Left lobe of liver (tissue), 2 donors: ENCODE results near the gene B4GALT2. TPM values are rescaled to one million over a fixed set of nuclear protein-coding genes. Genes with fewer than 3 reads are reported as not detected.
A peak's percentile ranks its signal among the peaks of the same experiment; 100 is the strongest.

Experiments
- ATAC-seq: fragments of 200-7000 bp; cut with Tn5 transposase; one replicate; pipeline ENCODE4 v1.9.1; 2020; ENCODE audit warnings: mild to moderate bottlenecking, moderate library complexity
- DNase-seq: peaks from one replicate; pipeline ENCODE4 v3.0.0-alpha.2; 2020; ENCODE audit warnings: low spot score
- total RNA-seq: library from RNA; stranded (reverse); gene quantifications from one replicate; pipeline ENCODE4 v1.2.1, GENCODE V29; 2021
- donor health status: DM: no; HTN: no; CAD: no; lungs with moderate emphysema.
- donor health status: DM: no; HTN: yes; CAD: no.

The B4GALT2 gene
- total RNA-seq, 1 donor from 2014 or later, result 20.6 TPM

GRCh38 chr1:43946236-43947060 lies 32.6 kb upstream of the B4GALT2 start, which contains the start of gene IPO13:
Gene IPO13 (plus strand): TSS chr1:43946950. CDS start chr1:43947601, 651 bp downstream.
- ATAC-seq (peak; percentile 96), DNase-seq (peak; percentile 97)

DNA sequence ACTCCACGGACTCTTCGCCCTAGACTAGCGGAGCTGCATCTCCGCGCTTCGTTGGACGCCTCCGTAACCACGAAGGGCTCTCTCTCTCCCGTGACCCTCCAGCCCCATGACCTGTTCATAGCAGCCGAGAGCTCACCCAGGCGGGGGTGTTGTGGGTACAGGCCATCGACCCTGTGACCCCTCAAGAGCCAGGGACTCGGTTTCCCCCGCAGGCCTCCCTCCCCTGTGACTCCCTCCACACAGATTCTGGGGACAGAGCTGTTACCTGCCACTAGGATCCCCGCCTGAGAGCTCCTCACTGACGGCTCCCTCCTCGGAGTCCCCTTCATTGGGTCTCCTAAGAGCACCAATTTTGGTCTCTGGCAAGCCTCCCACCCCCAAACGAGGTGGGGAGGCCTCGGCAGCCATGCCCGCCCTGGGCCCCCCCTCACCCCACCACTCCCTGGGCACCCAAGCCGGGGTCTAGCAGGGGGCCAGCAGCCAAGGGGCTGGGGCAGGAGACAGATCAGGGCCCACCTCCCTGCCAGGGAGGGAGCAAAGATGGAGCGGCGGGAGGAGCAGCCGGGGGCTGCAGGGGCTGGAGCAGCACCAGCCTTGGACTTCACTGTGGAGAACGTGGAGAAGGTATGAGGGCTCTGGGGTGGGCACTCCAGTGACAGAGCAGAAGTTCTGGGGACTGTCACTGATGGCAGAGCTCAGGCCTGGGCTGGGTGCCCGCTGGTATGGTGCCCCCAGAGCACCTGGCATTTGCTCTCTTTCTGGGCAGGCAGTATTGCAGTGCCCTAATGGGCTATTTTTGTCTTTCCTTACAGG lies 31.7 kb upstream of the B4GALT2 start:
- ATAC-seq, result no peak
- DNase-seq, result peak; percentile 55

DNA sequence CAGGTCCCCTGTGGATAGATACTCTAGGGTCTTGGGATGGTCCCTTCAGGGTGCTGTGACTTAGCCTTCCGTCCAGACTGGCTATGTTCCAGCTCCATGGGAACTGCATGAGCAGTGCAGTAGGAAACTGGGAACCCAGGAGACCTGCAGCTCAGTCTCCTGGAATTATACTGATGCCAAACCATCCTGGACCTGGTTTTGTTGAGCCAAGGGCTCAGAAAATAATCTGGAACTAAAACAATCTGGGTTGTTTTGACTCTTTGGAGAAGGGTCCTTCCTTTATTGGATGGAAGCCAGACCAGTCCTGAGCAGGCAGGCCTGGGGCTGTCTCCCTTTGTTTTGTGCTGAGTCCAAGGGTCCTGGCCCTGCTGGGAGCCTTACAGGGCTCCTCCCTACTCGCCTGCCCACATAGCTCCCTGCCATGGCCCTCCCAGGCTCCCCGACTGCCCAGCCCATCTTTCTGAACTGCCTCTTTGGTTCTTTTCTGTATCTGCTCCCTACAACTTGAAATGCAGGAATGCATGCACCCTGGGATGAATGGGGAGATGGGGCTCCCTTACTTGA lies 31.1 kb upstream of the B4GALT2 start:
- DNase-seq, result no peak

GRCh38 chr1:43949678-43950077 lies 29.3 kb upstream of the B4GALT2 start:
- DNase-seq (no peak), ATAC-seq (no peak)

More for the DNA sequence above, 31.1 kb upstream of the B4GALT2 start:
- no peak for ATAC-seq

DNA sequence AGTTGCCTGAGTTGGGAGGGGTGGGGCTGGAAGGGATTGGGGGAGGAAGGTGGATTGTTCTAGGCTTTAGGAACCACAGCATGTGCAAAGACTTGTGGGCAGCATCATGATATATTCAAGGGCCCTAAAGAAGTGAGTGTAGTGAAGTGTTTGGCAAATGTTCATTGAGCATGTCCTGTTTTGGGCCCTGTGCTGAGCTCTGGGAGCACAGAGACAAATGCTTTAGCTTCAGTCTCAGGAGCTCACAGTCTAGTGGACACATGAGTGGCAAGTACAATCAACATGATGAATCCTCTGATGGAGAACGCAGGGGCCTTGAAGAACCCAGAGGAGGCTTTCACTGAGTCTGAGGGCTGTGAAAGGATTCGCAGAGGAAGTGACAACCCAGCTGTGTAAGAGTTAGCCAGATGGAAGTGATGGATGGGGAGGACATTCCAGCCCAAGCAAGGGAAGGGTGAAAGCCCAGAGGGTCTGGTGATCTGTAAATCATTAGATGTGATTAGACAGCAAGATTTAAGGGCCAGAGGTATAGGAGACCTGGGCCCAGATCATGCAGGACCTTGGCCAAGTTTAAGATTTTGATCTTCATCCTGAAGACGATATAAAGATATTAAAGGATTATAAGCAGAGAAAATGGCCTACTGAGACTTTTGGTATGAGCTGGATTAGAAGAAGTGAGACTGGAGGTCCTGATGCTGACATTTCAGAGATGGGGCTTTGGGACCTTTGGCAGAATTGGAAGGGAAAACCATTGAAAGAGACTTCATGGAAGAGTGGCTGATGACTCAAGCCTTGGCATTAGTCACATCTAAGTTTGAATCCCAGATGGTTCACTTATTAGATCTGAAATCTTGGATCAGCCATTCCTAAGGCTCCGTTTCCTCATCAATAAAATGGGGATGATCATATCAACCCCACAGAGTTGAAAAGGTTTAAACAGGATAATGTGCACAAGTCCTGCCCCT lies 27.7 kb upstream of the B4GALT2 start:
- ATAC-seq (no peak), DNase-seq (no peak)

- DNase-seq, result no peak
- ATAC-seq, result no peak
These were observed 26.2 kb upstream of the B4GALT2 start for GRCh38 chr1:43952731-43953346.

- DNase-seq, result no peak
- ATAC-seq, result no peak
These were observed 25.6 kb upstream of the B4GALT2 start for GRCh38 chr1:43953361-43953760.

DNA sequence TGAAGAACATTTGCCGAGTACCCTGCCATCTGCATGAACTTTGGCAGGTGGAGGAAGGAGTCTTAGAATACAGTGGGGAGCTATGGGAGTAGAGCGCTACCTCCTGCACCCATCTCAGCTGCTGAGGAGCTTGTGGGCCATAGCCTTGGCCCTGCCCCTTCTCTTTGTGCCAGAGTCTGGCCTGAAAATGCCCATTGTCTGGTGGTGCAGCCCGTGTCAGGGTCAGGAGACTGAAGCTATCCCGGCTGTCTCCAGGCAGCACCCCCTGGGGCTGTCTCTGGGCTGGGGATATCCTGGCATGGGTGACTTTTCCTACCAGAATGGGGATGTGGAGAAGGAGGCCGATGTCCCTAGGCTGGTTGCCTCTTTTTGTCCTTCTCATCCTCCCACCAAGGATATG lies 25.0 kb upstream of the B4GALT2 start:
- ATAC-seq, result no peak
- no peak for DNase-seq

- ATAC-seq (no peak), DNase-seq (no peak)
These were observed 22.8 kb upstream of the B4GALT2 start for GRCh38 chr1:43956234-43956633.

- ATAC-seq, result no peak
- no peak for DNase-seq
These were observed 21.5 kb upstream of the B4GALT2 start for GRCh38 chr1:43957407-43958040.

DNA sequence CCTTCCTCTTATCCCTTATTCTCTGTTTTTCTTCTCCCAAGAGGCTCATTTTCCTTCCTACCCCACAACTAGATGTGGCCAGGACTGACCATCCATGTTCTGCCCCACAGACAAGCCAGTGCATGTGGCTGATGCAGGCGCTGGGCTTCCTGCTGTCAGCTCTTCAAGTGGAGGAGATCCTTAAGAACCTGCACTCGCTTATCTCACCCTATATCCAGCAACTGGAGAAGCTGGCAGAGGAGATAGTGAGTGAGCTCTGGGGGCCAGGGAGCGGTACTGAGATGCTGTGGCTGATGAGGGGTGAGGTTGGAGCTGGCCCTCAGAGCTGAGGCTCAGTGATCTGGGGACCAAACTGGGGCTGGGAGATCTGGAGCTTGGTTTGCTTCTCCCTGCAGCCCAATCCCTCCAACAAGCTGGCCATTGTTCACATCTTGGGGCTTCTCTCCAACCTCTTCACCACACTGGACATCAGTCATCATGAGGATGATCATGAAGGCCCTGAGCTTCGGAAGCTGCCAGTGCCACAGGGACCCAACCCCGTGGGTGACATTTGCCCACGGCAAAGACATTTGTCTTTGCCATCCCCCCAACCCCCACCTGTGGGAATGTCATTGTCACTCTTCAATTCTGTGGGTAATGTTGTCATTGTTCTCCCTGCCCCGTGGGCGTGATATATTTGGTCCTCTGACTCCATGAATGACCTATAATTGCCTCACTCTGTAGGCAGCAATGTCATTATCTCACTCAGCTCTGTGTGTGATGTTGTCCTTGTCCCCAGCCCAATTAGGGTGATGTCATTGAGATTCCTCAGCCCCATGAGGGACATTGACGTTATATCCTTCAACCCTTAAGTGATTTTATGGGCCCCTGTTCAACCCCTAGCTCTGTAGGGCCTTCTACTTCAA lies 20.4 kb upstream of the B4GALT2 start:
- ATAC-seq (no peak), DNase-seq (no peak)

GRCh38 chr1:43960798-43961197 lies 18.2 kb upstream of the B4GALT2 start:
- DNase-seq, result no peak
- no peak for ATAC-seq

DNA sequence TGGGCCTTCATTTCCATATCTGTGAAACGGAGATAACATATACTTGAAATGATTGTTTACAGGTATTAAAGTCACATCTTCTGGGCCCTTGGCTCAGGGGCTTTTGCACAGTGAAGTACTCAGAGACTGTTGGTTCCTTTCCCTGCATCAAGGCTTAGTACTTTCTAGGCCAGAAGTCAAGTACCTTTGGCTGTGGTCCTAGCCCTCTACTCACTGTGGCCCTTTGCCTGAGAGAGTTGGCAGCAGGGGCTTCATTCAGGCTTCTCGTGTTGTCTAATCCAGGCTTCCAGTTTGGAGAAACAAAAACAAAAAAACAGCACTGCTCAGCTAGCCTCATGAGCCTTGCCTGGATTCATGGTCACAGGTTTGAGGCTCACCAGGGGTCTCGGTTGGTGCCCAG lies 17.3 kb upstream of the B4GALT2 start:
- no peak for ATAC-seq
- DNase-seq, result no peak

DNA sequence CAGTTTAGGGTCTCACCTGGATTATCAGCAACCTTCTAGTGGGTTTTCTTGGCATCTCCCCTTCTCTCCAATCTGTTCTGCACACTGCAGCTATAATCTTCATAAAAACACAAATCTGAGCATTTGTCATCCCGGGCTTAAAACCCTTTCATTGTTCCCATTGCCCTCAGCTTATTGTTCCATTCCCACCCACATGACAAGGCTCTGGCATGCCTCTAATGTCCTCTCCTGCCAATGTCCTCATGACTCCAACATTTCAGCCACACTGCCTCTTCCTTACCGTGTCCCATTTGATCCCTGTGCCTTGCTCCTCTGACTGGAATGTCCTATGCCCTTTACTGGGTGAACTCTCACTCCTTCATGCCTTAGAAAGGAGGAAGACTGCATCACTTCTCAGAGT lies 16.7 kb upstream of the B4GALT2 start:
- no peak for DNase-seq
- no peak for ATAC-seq

DNA sequence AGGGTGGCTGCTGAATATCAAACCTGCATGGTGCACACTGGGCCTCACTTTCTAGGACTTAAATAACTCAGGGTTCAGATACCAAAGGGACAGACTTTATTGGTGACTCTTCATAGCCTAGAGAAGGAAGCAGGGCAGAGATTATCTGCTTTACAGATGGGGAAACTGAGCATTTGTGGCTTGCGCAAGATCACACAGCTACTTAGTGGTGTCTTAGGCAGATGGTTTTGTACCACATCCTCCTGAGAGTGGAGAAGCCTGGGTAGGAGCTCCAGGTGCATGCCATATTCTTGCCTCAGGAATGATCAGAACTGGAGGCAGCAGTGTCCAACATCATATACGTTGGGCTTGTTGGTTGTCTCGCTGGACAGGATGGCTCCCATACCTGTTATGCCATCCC lies 16.0 kb upstream of the B4GALT2 start:
- DNase-seq, result no peak
- ATAC-seq, result no peak

GRCh38 chr1:43963890-43964289 lies 15.1 kb upstream of the B4GALT2 start:
- ATAC-seq, result no peak

GRCh38 chr1:43965316-43965715 lies 13.7 kb upstream of the B4GALT2 start:
- no peak for ATAC-seq

More at GRCh38 chr1:43963890-43964289, 15.1 kb upstream of the B4GALT2 start:
- DNase-seq, result no peak

GRCh38 chr1:43968348-43968948 lies 10.6 kb upstream of the B4GALT2 start:
- peak; percentile 11 for ATAC-seq
- no peak for DNase-seq

More at GRCh38 chr1:43965316-43965715, 13.7 kb upstream of the B4GALT2 start:
- DNase-seq, result no peak
